HCT116 (cell line): Measurements from ENCODE around the gene PGRMC1. TPM values are rescaled to one million over a fixed set of nuclear protein-coding genes. Genes with fewer than 3 reads are reported as not detected.

Experiments used
- ATAC-seq: fragments of 200-7000 bp; cut with Tn5 transposase; 2 replicates; pipeline ENCODE4 v1.9.1; 2020; ENCODE audit warnings: mild to moderate bottlenecking, moderate library complexity
- BruUV-seq: library from RNA; stranded (reverse); fragments of 400-500 nt; replicated peaks from 2 replicates; lab custom pipeline; 2021; lab: Mats Ljungman, UMichigan
- CTCF ChIA-PET: fragments of 300-600 bp; sonication (Branson Sonifier 250); formaldehyde crosslinking; loops from one replicate; lab custom pipeline; 2021; ENCODE audit warnings: antibody characterized with exemption; lab: Charles Lee
- POLR2A ChIA-PET: fragments of 300-600, 350-600 bp; sonication (Branson Sonifier 250); formaldehyde crosslinking; loops from one replicate; lab custom pipeline; 2021; ENCODE audit warnings: antibody characterized with exemption; lab: Charles Lee
- RAD21 ChIA-PET, 2 experiments: fragments of 300-600 bp; sonication (Branson Sonifier 250); formaldehyde crosslinking; loops; one replicate each; lab custom pipeline; 2023; ENCODE audit warnings: low total read pairs in 2 of 2; ENCODE audit not compliant: uncharacterized antibody in 2 of 2, unreplicated experiment in 2 of 2, low non-redundant PET in 1 of 2; lab: Charles Lee
- DNase-seq: peaks from one replicate; pipeline ENCODE4 v3.0.0-alpha.2; 2010; ENCODE audit warnings: low read depth, low spot score
- H2AFZ ChIP-seq: fragments of 200-600 bp; shearing (Covaris generic), sonication (generic); 2 replicates; pipeline ENCODE4 v1.6.1; 2017; ENCODE audit warnings: low read depth, mixed run types, mixed read lengths, antibody characterized with exemption, low read length; ENCODE audit not compliant: poor library complexity, severe bottlenecking
- H3K27ac ChIP-seq: 2 replicates; pipeline ENCODE4 v1.5.1; 2012; ENCODE audit warnings: low read depth, low read length
- H3K27me3 ChIP-seq: fragments of 200-600 bp; sonication (generic); 2 replicates; pipeline ENCODE4 v1.6.1; 2016; ENCODE audit warnings: mixed run types, low read length, mixed read lengths; ENCODE audit not compliant: insufficient read depth
- H3K36me3 ChIP-seq, 2 experiments: fragments of 200-500 bp in 1 of 2; fragments of 200-600 bp in 1 of 2; sonication (Bioruptor generic) in 1 of 2; sonication (generic) in 1 of 2; 2 replicates each; pipeline versions ENCODE4 v1.5.1 to v1.6.1; 2014 to 2016; ENCODE audit warnings: low read length in 2 of 2, inconsistent platforms in 1 of 2, mixed read lengths in 1 of 2, mixed run types in 1 of 2; ENCODE audit not compliant: insufficient read depth in 2 of 2, control insufficient read depth in 1 of 2
- H3K4me1 ChIP-seq, 2 experiments: fragments of 200-600 bp in 1 of 2; sonication (generic) in 1 of 2; 2 replicates each; pipeline versions ENCODE4 v1.5.1 to v1.6.1; 2012 to 2017; ENCODE audit warnings: low read length in 2 of 2, inconsistent platforms in 1 of 2, mild to moderate bottlenecking in 1 of 2, mixed read lengths in 1 of 2, mixed run types in 1 of 2, moderate library complexity in 1 of 2; ENCODE audit not compliant: insufficient read depth in 2 of 2, control insufficient read depth in 1 of 2
- H3K4me2 ChIP-seq: fragments of 200-600 bp; sonication (generic); 2 replicates; pipeline ENCODE4 v1.6.1; 2017; ENCODE audit warnings: mixed run types, low read length, mixed read lengths
- H3K4me3 ChIP-seq, 2 experiments: fragments of 200-600 bp in 1 of 2; sonication (generic) in 1 of 2; replicated peaks in 1 of 2; 2 replicates each; pipeline ENCODE4 v1.5.1; 2011 to 2016; ENCODE audit warnings: low read length in 2 of 2, control low read depth in 1 of 2, low read depth in 1 of 2, mild to moderate bottlenecking in 1 of 2, mixed read lengths in 1 of 2, mixed run types in 1 of 2
- H3K79me2 ChIP-seq: fragments of 200-600 bp; sonication (generic); 2 replicates; pipeline ENCODE4 v1.6.1; 2017; ENCODE audit warnings: mild to moderate bottlenecking, mixed run types, low read length, moderate library complexity, mixed read lengths; ENCODE audit not compliant: insufficient read depth
- H3K9ac ChIP-seq: fragments of 200-600 bp; sonication (generic); 2 replicates; pipeline ENCODE4 v1.6.1; 2016; ENCODE audit warnings: low read length, mixed read lengths
- H3K9me2 ChIP-seq: fragments of 200-600 bp; sonication (generic), shearing (Covaris generic); 2 replicates; pipeline ENCODE4 v1.6.1; 2017; ENCODE audit warnings: mixed run types, mild to moderate bottlenecking, moderate library complexity; ENCODE audit not compliant: insufficient read depth
- H3K9me3 ChIP-seq, 2 experiments: fragments of 200-500 bp in 1 of 2; fragments of 200-600 bp in 1 of 2; sonication (Bioruptor generic) in 1 of 2; sonication (generic) in 1 of 2; 2 replicates each; pipeline ENCODE4 v1.6.1; 2014 to 2017; ENCODE audit warnings: low read length in 2 of 2, mixed read lengths in 2 of 2, inconsistent platforms in 1 of 2, low read depth in 1 of 2, mild to moderate bottlenecking in 1 of 2, mixed run types in 1 of 2, moderate library complexity in 1 of 2; ENCODE audit not compliant: control insufficient read depth in 1 of 2, insufficient read depth in 1 of 2
- H4K20me1 ChIP-seq: fragments of 200-600 bp; sonication (generic), shearing (Covaris generic); 2 replicates; pipeline ENCODE4 v1.6.1; 2017; ENCODE audit warnings: mixed run types, mild to moderate bottlenecking, moderate library complexity; ENCODE audit not compliant: insufficient read depth
- CBX3 ChIP-seq: IDR thresholded peaks from 2 replicates; pipeline ENCODE4 v1.6.1; 2012; ENCODE audit warnings: low read depth
- CEBPB ChIP-seq: IDR thresholded peaks from 2 replicates; pipeline ENCODE4 v1.6.1; 2012; ENCODE audit warnings: low read depth
- EZH2 ChIP-seq: fragments of 200-600 bp; sonication (generic); IDR thresholded peaks from 2 replicates; pipeline ENCODE4 v1.6.1; 2017; ENCODE audit warnings: antibody characterized with exemption, mixed run types
- EZH2phosphoT487 ChIP-seq: fragments of 200-600 bp; IDR thresholded peaks from 2 replicates; pipeline ENCODE4 v1.6.1; 2018; ENCODE audit warnings: antibody characterized with exemption, borderline replicate concordance
- FOSL1 ChIP-seq: IDR thresholded peaks from 2 replicates; pipeline ENCODE4 v1.6.1; 2012; ENCODE audit warnings: low read depth
- JUND ChIP-seq: IDR thresholded peaks from 2 replicates; pipeline ENCODE4 v1.6.1; 2012
- POLR2A ChIP-seq: IDR thresholded peaks from 2 replicates; pipeline ENCODE4 v1.7.0; 2011; ENCODE audit warnings: borderline replicate concordance; ENCODE audit not compliant: insufficient read depth, insufficient read length; ENCODE audit errors: extremely low read depth
- RAD21 ChIP-seq: IDR thresholded peaks from 2 replicates; pipeline ENCODE4 v1.6.1; 2012; ENCODE audit warnings: low read depth, mild to moderate bottlenecking
- SIN3A ChIP-seq: IDR thresholded peaks from 2 replicates; pipeline ENCODE4 v1.6.1; 2012; ENCODE audit warnings: low read depth
- SP1 ChIP-seq: IDR thresholded peaks from 2 replicates; pipeline ENCODE4 v1.6.1; 2012; ENCODE audit warnings: low read depth
- SRF ChIP-seq: IDR thresholded peaks from 2 replicates; pipeline ENCODE4 v1.6.1; 2012; ENCODE audit warnings: low read depth
- TCF7L2 ChIP-seq: IDR thresholded peaks from 2 replicates; pipeline ENCODE4 v1.7.0; 2011; ENCODE audit warnings: borderline replicate concordance, inconsistent platforms; ENCODE audit not compliant: insufficient read depth, insufficient read length; ENCODE audit errors: extremely low read depth
- ZFX ChIP-seq: fragments of 450-650 bp; IDR thresholded peaks from 2 replicates; pipeline ENCODE4 v1.6.1; 2017
- ZNF274 ChIP-seq: fragments of 200-500 bp; sonication (Bioruptor generic); IDR thresholded peaks from 2 replicates; pipeline ENCODE4 v1.6.1; 2014; ENCODE audit warnings: mild to moderate bottlenecking, low read depth, low read length, inconsistent platforms
- intact Hi-C: fragments of 100-400 bp; cut with micrococcal nuclease; formaldehyde crosslinking; loops from 2 replicates; pipeline ENCODE4 v1.10.0; 2022
- total RNA-seq: library from RNA; stranded (reverse); gene quantifications from one replicate; pipeline ENCODE4 v1.2.1, GENCODE V29; 2021; ENCODE audit not compliant: unreplicated experiment
- TF ChIP-seq, protein P1 (sequence below), 3 experiments: fragments of 200-600 bp in 1 of 3; sonication (generic) in 1 of 3; IDR thresholded peaks in 2 of 3; conservative IDR thresholded peaks in 1 of 3; 2 replicates each; pipeline ENCODE4 v1.5.1; 2012 to 2017; ENCODE audit warnings: low read depth in 2 of 3, low read length in 2 of 3, antibody characterized with exemption in 1 of 3, borderline replicate concordance in 1 of 3, control low read depth in 1 of 3, mild to moderate bottlenecking in 1 of 3, mixed read lengths in 1 of 3, mixed run types in 1 of 3, moderate library complexity in 1 of 3; ENCODE audit not compliant: insufficient read depth in 1 of 3
- TF ChIP-seq, protein P2 (sequence below): IDR thresholded peaks from 2 replicates; pipeline ENCODE4 v1.6.1; 2012
- TF ChIP-seq, protein P3 (sequence below): IDR thresholded peaks from 2 replicates; pipeline ENCODE4 v1.6.1; 2012

Gene PGRMC1
- total RNA-seq, 1 experiment from 2014 or later, result 81.6 TPM

DNA sequence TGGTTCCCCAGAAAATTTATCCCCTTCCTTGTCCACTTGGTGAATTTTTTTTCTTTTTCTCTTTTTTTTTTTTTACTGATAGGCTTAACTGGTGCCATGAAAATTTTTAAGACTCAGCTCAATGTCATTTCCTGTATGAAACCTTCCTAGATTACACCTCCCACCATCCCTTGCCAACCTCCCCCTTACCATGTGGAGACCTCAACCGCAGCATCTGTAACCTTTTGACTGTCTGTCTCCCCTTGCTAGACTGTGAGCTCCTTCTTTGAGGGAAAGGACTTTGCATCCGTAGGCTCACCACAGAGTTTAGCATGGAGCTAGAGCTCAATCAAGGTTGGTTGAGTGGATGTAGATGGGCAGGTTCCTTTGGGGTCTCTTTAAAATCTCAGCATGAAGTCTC is 5.2 kb upstream of the PGRMC1 start:
- ChIA-PET CTCF (no interaction called here), POLR2A (no interaction called here), RAD21 (no interaction called here)
- no peaks in the 10 kb centered on the region for H3K27me3 ChIP-seq
- H3K9me3 ChIP-seq, result no peaks in the 10 kb centered on the region
- no peak overlapping the region for H2AFZ ChIP-seq
- intact Hi-C loops, result no loop called here
- no peaks in the 10 kb centered on the region for H3K79me2 ChIP-seq
- no peaks in the 10 kb centered on the region for H3K9me2 ChIP-seq
- no TSS peak for BruUV-seq
- peaks cover 0 to 7% of the 10 kb centered on the region in 2 experiments; a peak in 2 of 4 replicates for H3K4me1 ChIP-seq
- no peak overlapping the region for H3K9ac ChIP-seq
- no peaks in the 10 kb centered on the region for H3K36me3 ChIP-seq
- DNase-seq (no peak), ATAC-seq (no peak)
- no peak overlapping the region for H3K4me2 ChIP-seq
- H3K27ac ChIP-seq, result no peak overlapping the region
- no peak overlapping the region for H3K4me3 ChIP-seq
- H4K20me1 ChIP-seq, result no peaks in the 10 kb centered on the region
- TF ChIP-seq SRF (no peak), EZH2 (no peak), RAD21 (no peak), SIN3A (no peak), FOSL1 (no peak), POLR2A (no peak)

DNA sequence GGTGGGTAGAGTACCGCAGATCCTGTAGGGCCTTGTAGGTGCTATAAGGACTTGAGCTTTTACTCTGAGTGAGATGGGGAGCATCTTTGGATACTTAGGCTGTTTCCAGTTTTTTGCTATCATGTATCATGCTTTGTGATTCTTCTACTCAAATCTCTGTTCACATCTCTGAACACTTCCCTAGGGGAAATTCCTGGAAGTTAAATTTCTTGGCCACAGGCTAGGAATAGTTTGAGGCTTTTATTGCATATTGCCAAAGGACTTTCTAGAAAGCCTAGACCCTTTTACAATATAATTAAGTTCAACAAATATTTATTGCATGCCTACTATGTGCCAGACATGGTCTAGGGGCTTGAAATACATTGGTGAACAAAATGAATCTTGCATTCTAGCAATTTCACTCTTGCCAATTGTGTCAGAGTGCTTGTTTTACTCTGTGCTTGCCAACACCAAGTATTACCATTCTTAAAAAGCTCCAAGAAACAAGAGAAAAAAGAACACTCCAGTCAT is 4.1 kb upstream of the PGRMC1 start:
- H3K9me3 ChIP-seq, result no peaks in the 10 kb centered on the region
- no peak overlapping the region for H3K4me3 ChIP-seq
- no peak overlapping the region for H2AFZ ChIP-seq
- no peaks in the 10 kb centered on the region for H3K27me3 ChIP-seq
- no TSS peak for BruUV-seq
- H4K20me1 ChIP-seq, result no peaks in the 10 kb centered on the region
- peaks cover 4% of the 10 kb centered on the region for H3K79me2 ChIP-seq
- DNase-seq, result no peak
- H3K9me2 ChIP-seq, result no peaks in the 10 kb centered on the region
- no peak overlapping the region for H3K27ac ChIP-seq
- intact Hi-C loops, result no loop called here
- no peak overlapping the region for H3K4me2 ChIP-seq
- peaks cover 0 to 7% of the 10 kb centered on the region in 2 experiments; a peak in 2 of 4 replicates for H3K4me1 ChIP-seq
- H3K9ac ChIP-seq, result no peak overlapping the region
- CTCF ChIA-PET, result no interaction called here
- no peak for ATAC-seq
- H3K36me3 ChIP-seq, result no peaks in the 10 kb centered on the region
- RAD21 ChIA-PET, result no interaction called here
- POLR2A ChIA-PET, result no interaction called here
- TF ChIP-seq, protein P1, sequence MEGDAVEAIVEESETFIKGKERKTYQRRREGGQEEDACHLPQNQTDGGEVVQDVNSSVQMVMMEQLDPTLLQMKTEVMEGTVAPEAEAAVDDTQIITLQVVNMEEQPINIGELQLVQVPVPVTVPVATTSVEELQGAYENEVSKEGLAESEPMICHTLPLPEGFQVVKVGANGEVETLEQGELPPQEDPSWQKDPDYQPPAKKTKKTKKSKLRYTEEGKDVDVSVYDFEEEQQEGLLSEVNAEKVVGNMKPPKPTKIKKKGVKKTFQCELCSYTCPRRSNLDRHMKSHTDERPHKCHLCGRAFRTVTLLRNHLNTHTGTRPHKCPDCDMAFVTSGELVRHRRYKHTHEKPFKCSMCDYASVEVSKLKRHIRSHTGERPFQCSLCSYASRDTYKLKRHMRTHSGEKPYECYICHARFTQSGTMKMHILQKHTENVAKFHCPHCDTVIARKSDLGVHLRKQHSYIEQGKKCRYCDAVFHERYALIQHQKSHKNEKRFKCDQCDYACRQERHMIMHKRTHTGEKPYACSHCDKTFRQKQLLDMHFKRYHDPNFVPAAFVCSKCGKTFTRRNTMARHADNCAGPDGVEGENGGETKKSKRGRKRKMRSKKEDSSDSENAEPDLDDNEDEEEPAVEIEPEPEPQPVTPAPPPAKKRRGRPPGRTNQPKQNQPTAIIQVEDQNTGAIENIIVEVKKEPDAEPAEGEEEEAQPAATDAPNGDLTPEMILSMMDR (IDR thresholded peaks at IDR 0.05 in 2 of 3, conservative IDR thresholded peaks at IDR 0.05 in 1 of 3; ENCODE audit: borderline replicate concordance in 1 of 3, insufficient read depth in 1 of 3, low read depth in 2 of 3, low read length in 2 of 3), result no peak
- TF ChIP-seq SP1 (no peak), CBX3 (no peak), POLR2A (no peak), ZFX (no peak), SRF (no peak), EZH2 (no peak), TCF7L2 (no peak), ZNF274 (no peak), FOSL1 (no peak), CEBPB (no peak), JUND (no peak), EZH2phosphoT487 (no peak)
- TF ChIP-seq, protein P2, sequence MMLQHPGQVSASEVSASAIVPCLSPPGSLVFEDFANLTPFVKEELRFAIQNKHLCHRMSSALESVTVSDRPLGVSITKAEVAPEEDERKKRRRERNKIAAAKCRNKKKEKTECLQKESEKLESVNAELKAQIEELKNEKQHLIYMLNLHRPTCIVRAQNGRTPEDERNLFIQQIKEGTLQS, result no peak
- TF ChIP-seq, protein P3, sequence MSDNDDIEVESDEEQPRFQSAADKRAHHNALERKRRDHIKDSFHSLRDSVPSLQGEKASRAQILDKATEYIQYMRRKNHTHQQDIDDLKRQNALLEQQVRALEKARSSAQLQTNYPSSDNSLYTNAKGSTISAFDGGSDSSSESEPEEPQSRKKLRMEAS, result no peak
